ENCODE results near the gene LIMS2.

The LIMS2 gene

GRCh38 chr2:127700527-127701192, 25.3 kb upstream of the LIMS2 start (continued):
- no peak for TF ChIP-seq SETDB1 (IDR thresholded peaks at IDR 0.05; ENCODE audit: insufficient read length, low read length)

- CTCF ChIA-PET: interaction anchor here (0.6 kb wide), 1 partner anchor 104 kb away, joined by 3 read pairs; no protein-coding TSS in a partner anchor
- TF ChIP-seq ZSCAN30 (tag by site-specific recombination; IDR thresholded peaks at IDR 0.05) (no peak), ZNF664 (tag by site-specific recombination; IDR thresholded peaks at IDR 0.05) (no peak), ZNF132 (tag by site-specific recombination; IDR thresholded peaks at IDR 0.05; ENCODE audit: borderline replicate concordance) (no peak), ZNF184 (tag by site-specific recombination; IDR thresholded peaks at IDR 0.05) (no peak), ZNF571 (tag by site-specific recombination; IDR thresholded peaks at IDR 0.05) (no peak), ZNF280D (tag by site-specific recombination; IDR thresholded peaks at IDR 0.05) (no peak), HOXD13 (CRISPR knock-in tag; IDR thresholded peaks at IDR 0.05; ENCODE audit: borderline replicate concordance) (no peak), ZBTB20 (tag by site-specific recombination; IDR thresholded peaks at IDR 0.05) (no peak)
Measured at GRCh38 chr2:127698553-127699355, 23.4 kb upstream of the LIMS2 start.

GRCh38 chr2:127697482-127698180, 22.3 kb upstream of the LIMS2 start:
- H3K27ac ChIP-seq (ENCODE audit: extremely low read depth, low read depth, low read length): no peak overlapping the region
- H3K36me3 ChIP-seq (ENCODE audit: control insufficient read depth in 2 of 2, insufficient read depth in 1 of 2, low read length in 2 of 2): no peaks in the 10 kb centered on the region
- TF ChIP-seq ZNF658 (tag by site-specific recombination; IDR thresholded peaks at IDR 0.05): no peak
- TF ChIP-seq ZNF18 (tag by site-specific recombination; IDR thresholded peaks at IDR 0.05): no peak
- TF ChIP-seq ZNF248 (tag by site-specific recombination; IDR thresholded peaks at IDR 0.05): no peak
- no peak for TF ChIP-seq ZNF776 (tag by site-specific recombination; IDR thresholded peaks at IDR 0.05; ENCODE audit: borderline replicate concordance)
- no peak for TF ChIP-seq ZNF302 (tag by site-specific recombination; IDR thresholded peaks at IDR 0.05; ENCODE audit: low read depth)
- no peak for TF ChIP-seq PRDM6 (tag by site-specific recombination; IDR thresholded peaks at IDR 0.05)
- no peak for TF ChIP-seq PBX3 (CRISPR knock-in tag; IDR thresholded peaks at IDR 0.05)
- H3K4me3 ChIP-seq (ENCODE audit: low read depth, low read length): no peak overlapping the region
- H3K9me3 ChIP-seq (ENCODE audit: control insufficient read depth, insufficient read depth, low read depth, low read length): no peaks in the 10 kb centered on the region
- ChIA-PET CTCF (no interaction called here), POLR2A (no interaction called here)
- no peaks in the 10 kb centered on the region; the same call in 1 of the 2 replicates for H3K4me1 ChIP-seq (ENCODE audit: control insufficient read depth, insufficient read depth, low read length)

More at GRCh38 chr2:127698553-127699355, 23.4 kb upstream of the LIMS2 start:
- Histone ChIP-seq H3K4me3 (ENCODE audit: low read depth, low read length) (no peak overlapping the region), H3K9me3 (ENCODE audit: control insufficient read depth, insufficient read depth, low read depth, low read length) (no peaks in the 10 kb centered on the region), H3K27ac (ENCODE audit: extremely low read depth, low read depth, low read length) (no peak overlapping the region), H3K36me3 (ENCODE audit: control insufficient read depth in 2 of 2, insufficient read depth in 1 of 2, low read length in 2 of 2) (peaks cover 2 to 5% of the 10 kb centered on the region in 2 experiments; a peak in 2 of 3 replicates), H3K4me1 (ENCODE audit: control insufficient read depth, insufficient read depth, low read length) (no peaks in the 10 kb centered on the region; the same call in 1 of the 2 replicates)
- POLR2A ChIA-PET: no interaction called here

Measured in HEK293 (cell line).